ENCODE results near the gene AP2A2.

AP2A2 gene

GRCh38 chr11:1000357-1001278, 74.9 kb downstream of the AP2A2 start:
- TF ChIP-seq EGR1 (IDR thresholded peaks at IDR 0.05) = no peak
- TF ChIP-seq RAD21 (IDR thresholded peaks at IDR 0.05; ENCODE audit: low read depth) = no peak

- no peak for TF ChIP-seq EGR1 (IDR thresholded peaks at IDR 0.05)
- TF ChIP-seq USF1 (IDR thresholded peaks at IDR 0.05) = no peak
- no peak for TF ChIP-seq CEBPB (IDR thresholded peaks at IDR 0.05)
- no peak for TF ChIP-seq TAF1 (IDR thresholded peaks at IDR 0.05; ENCODE audit: low read depth)
- TF ChIP-seq ZBTB7A (IDR thresholded peaks at IDR 0.05; ENCODE audit: low read depth) = no peak
- no peak for TF ChIP-seq TCF12 (IDR thresholded peaks at IDR 0.05; ENCODE audit: low read depth)
- TF ChIP-seq NFIC (IDR thresholded peaks at IDR 0.05) = no peak
- no peak for TF ChIP-seq TEAD4 (IDR thresholded peaks at IDR 0.05)
- TF ChIP-seq YY1 (IDR thresholded peaks at IDR 0.05; ENCODE audit: low read depth) = no peak
- TF ChIP-seq EP300 (IDR thresholded peaks at IDR 0.05; ENCODE audit: borderline replicate concordance) = no peak
- TF ChIP-seq CREB1 (IDR thresholded peaks at IDR 0.05; ENCODE audit: low read depth) = no peak
Measured at GRCh38 chr11:1001617-1002405, 76.1 kb downstream of the AP2A2 start.

GRCh38 chr11:1002406-1002984, 76.8 kb downstream of the AP2A2 start:
- TF ChIP-seq FOXM1 (IDR thresholded peaks at IDR 0.05; ENCODE audit: borderline replicate concordance, low read depth) (no peak), EP300 (IDR thresholded peaks at IDR 0.05; ENCODE audit: borderline replicate concordance) (no peak), EGR1 (IDR thresholded peaks at IDR 0.05) (no peak), USF1 (IDR thresholded peaks at IDR 0.05) (no peak), CEBPB (IDR thresholded peaks at IDR 0.05) (no peak), YY1 (IDR thresholded peaks at IDR 0.05; ENCODE audit: low read depth) (no peak), TEAD4 (IDR thresholded peaks at IDR 0.05) (no peak), TCF12 (IDR thresholded peaks at IDR 0.05; ENCODE audit: low read depth) (no peak), CREB1 (IDR thresholded peaks at IDR 0.05; ENCODE audit: low read depth) (no peak)

GRCh38 chr11:1003159-1003558, 77.5 kb downstream of the AP2A2 start:
- TF ChIP-seq EP300 (IDR thresholded peaks at IDR 0.05; ENCODE audit: borderline replicate concordance) (no peak), YY1 (IDR thresholded peaks at IDR 0.05; ENCODE audit: low read depth) (no peak), NFIC (IDR thresholded peaks at IDR 0.05) (no peak), ZBTB7A (IDR thresholded peaks at IDR 0.05; ENCODE audit: low read depth) (no peak), USF1 (IDR thresholded peaks at IDR 0.05) (no peak), TAF1 (IDR thresholded peaks at IDR 0.05; ENCODE audit: low read depth) (no peak), RAD21 (IDR thresholded peaks at IDR 0.05; ENCODE audit: low read depth) (no peak), CEBPB (IDR thresholded peaks at IDR 0.05) (no peak), TCF12 (IDR thresholded peaks at IDR 0.05; ENCODE audit: low read depth) (no peak), REST (IDR thresholded peaks at IDR 0.05; ENCODE audit: low read depth) (no peak), EGR1 (IDR thresholded peaks at IDR 0.05) (no peak), FOXM1 (IDR thresholded peaks at IDR 0.05; ENCODE audit: borderline replicate concordance, low read depth) (no peak), CREB1 (IDR thresholded peaks at IDR 0.05; ENCODE audit: low read depth) (no peak), MAX (IDR thresholded peaks at IDR 0.05) (no peak)

- TF ChIP-seq REST (IDR thresholded peaks at IDR 0.05; ENCODE audit: low read depth) (no peak), RAD21 (IDR thresholded peaks at IDR 0.05; ENCODE audit: low read depth) (no peak), USF1 (IDR thresholded peaks at IDR 0.05) (no peak), TCF12 (IDR thresholded peaks at IDR 0.05; ENCODE audit: low read depth) (no peak), CREB1 (IDR thresholded peaks at IDR 0.05; ENCODE audit: low read depth) (no peak), EP300 (IDR thresholded peaks at IDR 0.05; ENCODE audit: borderline replicate concordance) (no peak), CEBPB (IDR thresholded peaks at IDR 0.05) (no peak), ZBTB7A (IDR thresholded peaks at IDR 0.05; ENCODE audit: low read depth) (no peak), NFIC (IDR thresholded peaks at IDR 0.05) (no peak), TEAD4 (IDR thresholded peaks at IDR 0.05) (no peak), YY1 (IDR thresholded peaks at IDR 0.05; ENCODE audit: low read depth) (no peak), FOXM1 (IDR thresholded peaks at IDR 0.05; ENCODE audit: borderline replicate concordance, low read depth) (no peak), EGR1 (IDR thresholded peaks at IDR 0.05) (no peak), TAF1 (IDR thresholded peaks at IDR 0.05; ENCODE audit: low read depth) (no peak), MAX (IDR thresholded peaks at IDR 0.05) (no peak)
Measured at GRCh38 chr11:1005928-1006327, 80.3 kb downstream of the AP2A2 start.
